Stimulated activated CD4-positive, alpha-beta T cell treated with anti-CD3 and anti-CD28 coated beads, Interleukin-2, amount 100 ng/mL, for 24 hours (primary cell): Measurements from ENCODE around the gene SUPV3L1.

Experiments used
- DNase-seq, 2 donors: peaks; one replicate each; pipeline ENCODE4 v3.0.0-alpha.2; 2020

SUPV3L1 gene

DNA sequence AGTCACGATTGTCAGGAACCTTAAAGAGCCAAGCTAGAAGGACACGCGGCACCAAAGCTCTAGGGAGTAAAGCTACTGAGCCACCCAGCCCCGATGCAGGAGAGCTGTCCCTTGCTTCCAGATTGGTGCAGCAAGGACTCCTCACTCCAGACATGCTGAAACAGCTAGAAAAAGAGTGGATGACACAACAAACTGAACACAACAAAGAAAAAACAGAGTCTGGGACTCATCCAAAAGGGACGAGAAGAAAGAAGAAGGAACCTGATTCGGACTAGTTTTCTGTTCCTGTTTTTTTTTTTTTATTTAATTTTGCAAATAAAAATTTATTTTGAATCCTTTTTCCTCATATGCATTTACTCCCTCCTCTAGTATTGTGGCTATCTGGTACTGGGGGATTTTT, 28.7 kb downstream of the SUPV3L1 start:
- no peak for DNase-seq

- DNase-seq, result no peak
Measured at GRCh38 chr10:69209787-69210484, 29.9 kb downstream of the SUPV3L1 start.

DNA sequence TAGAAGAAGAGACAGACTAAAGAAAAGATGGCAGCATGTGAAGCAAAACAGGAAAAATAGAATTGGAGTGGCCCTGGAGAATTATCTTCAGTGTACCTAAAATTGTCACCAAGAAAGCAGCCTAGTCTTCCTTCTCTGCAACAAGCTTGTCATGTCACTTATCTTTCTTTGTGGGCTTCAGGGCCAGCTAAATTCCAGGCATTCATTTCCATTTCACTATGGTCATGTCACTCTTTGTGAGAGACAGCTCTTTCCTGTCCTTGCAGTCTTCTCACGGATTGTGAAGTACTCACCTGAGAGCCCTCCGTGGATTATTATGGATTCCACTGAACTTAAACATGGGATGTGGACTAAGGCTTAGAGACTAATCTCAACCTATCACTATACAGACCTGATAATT, 31.1 kb downstream of the SUPV3L1 start:
- DNase-seq, result no peak

DNA sequence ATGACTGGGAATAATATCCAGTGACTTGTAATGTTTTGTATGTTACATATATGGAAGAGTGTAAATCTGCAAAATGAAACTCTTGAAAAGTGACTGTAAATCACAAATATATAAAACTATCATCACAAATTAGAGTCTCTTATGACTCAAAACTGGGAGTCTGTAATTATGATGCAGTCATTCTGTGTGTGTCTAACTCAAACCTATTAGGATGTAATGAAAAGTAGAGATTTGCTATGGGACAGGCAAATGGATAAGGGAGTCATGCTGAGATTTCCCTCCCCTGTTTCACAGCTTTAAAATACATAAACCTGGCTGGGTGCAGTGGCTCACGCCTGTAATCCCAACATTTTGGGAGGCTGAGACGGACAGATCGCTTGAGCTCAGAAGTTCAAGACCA, 31.5 kb downstream of the SUPV3L1 start:
- DNase-seq, result no peak

- no peak for DNase-seq
Measured at GRCh38 chr10:69213591-69214311, 33.7 kb downstream of the SUPV3L1 start.

GRCh38 chr10:69214666-69215131, 34.7 kb downstream of the SUPV3L1 start:
- DNase-seq, result no peak

DNA sequence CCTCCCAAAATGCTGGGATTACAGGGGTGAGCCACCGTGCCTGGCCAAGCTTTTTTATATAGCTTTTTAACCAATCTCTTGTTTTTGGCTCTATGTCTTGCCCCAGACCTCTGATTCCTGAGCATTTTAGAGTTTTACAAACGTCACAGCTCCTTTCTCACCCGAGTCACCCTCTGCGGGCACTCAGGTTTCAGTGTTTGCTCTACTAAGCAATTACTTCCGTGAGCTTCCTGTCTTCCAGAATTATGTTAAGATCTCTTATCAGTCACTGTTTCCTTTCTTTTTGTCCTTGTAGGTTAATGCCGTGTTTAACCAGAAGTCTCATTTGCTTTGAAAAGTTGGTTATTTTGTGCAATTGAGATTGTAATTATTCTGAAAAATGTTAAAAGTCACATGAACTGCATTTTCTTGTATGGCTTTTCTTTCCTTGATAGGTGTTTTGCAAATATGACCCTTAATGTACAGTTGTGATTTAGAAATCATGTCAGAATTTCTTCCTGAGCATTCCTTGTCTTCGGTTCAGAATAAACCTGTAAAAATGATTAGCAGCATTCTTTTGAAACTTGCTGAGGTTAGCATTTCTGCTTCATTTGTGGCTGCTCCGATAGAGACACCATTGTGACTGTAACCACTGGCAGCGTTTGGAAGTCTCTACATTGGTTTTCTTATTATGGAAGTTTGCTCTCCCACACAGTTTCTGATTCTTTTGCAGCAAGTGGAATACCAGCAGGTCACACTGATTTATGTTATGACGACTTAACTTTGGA, 35.6 kb downstream of the SUPV3L1 start:
- DNase-seq, result peak in 1 of 2 donors; percentile 17

- no peak for DNase-seq
Measured at GRCh38 chr10:69216577-69217118, 36.6 kb downstream of the SUPV3L1 start.

DNA sequence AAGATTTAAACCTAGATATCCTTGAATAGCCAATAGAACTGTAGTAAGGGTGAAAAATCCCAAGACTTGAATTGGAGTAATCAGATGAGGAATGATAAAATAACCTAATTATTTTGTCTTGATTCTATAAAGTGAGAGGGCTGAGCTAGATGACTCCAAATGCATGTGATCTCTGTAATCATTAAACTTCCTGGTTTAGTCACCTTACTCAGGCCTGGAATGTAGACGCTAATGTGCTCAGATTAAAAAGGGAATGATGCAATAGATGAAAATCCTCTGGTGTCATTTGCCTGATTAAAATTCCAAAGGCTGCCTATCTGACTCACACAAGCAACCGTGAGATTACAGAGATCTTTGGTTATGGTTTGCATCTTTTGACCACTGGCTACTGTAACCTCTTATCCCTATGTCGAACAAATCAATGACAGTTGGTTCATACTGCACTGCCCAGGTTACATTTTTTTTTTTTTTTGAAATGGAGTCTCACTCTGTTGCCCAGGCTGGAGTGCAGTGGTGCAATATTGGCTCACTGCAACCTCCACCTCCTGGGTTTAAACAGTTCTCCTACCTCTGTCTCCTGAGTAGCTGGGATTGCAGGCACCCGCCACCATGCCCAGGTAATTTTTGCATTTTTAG, 37.2 kb downstream of the SUPV3L1 start:
- no peak for DNase-seq

GRCh38 chr10:69218831-69219230, 38.8 kb downstream of the SUPV3L1 start:
- no peak for DNase-seq

DNA sequence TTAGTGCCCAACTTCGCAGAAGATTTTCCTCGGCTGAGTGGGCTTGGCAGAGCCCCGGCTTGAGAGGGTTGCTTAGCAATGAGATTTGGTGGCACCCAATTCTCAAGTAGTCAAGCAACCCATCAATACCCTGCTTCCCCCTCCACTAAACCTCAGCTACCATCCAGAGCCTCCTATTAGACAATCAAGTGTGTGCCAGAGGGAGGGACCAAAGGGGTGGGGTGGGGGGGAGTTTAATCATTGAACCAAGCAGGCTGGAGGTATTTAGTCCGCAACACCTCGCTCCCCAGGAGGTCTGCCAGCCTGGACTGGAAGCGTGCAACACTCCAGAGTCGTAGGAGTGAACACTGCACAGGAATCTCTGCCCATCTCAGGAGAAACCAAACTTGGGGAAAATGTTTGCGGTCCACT, 40.0 kb downstream of the SUPV3L1 start, which contains the start of gene HKDC1:
Gene HKDC1 (plus strand): TSS at position 292 of the 411 bp plus-strand sequence. CDS start 104 bp downstream, at position 396.
- no peak for DNase-seq

GRCh38 chr10:69220507-69220906, 40.5 kb downstream of the SUPV3L1 start:
- no peak for DNase-seq

- peak; percentile 74 for DNase-seq
Measured at GRCh38 chr10:69222157-69223027, 42.4 kb downstream of the SUPV3L1 start.

- DNase-seq, result no peak
Measured at GRCh38 chr10:69223028-69223342, 43.0 kb downstream of the SUPV3L1 start.

DNA sequence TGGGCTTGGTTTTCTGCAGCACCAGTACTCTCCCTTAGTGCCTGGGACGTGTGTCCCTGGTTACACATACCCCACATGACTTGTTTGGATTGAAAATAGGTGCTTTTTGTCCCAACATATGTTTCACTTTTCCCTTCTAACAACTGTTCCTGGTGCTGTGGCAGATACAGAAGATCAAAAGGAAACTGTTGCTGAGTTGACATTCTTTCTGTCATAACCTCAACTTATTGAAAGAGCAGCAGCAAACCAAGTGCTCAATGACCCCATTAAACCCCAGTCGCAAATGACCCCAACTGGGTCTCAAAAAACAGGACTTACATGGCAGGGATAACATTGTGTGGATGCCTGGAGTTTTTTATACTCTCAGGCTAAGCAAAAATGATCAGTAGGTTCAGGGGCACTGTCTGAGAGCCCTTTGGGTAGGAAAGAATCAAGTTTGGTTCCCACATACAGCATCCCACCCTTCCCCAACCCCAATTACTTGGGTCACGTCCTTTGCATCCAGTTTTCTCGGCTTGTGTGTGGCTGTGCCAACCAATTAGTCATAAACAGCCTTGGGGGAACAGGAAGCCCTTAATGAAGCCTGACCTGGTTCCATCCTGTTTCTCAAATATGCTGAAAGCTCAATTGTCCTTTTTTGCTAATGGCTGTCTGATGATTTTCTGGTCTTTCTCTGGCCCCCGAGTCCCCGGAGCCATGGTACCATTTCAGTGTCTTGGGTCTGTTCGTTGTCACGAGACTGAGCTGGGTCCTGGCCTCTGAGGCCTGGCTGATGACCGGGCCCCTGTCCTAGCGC, 45.0 kb downstream of the SUPV3L1 start:
- DNase-seq, result no peak

DNA sequence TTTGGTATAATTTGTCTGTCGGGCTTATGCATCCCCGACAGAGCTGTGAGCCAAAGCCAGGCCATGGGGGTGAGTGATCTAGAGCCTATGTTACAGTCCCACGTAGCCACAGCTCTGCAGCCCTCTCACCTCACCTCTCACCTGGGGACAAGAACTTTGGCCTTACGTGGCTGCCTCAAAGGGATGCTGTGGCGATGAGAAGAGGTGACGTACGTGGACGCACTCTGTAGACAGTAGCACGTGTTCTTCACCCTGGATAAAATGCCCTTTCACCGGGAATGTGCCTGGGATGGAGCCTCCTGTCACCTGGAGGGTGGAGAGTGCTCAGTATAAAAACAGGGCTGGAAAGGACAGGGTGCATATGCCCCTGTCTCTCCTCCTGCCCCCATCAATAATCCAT, 45.6 kb downstream of the SUPV3L1 start:
- no peak for DNase-seq

DNA sequence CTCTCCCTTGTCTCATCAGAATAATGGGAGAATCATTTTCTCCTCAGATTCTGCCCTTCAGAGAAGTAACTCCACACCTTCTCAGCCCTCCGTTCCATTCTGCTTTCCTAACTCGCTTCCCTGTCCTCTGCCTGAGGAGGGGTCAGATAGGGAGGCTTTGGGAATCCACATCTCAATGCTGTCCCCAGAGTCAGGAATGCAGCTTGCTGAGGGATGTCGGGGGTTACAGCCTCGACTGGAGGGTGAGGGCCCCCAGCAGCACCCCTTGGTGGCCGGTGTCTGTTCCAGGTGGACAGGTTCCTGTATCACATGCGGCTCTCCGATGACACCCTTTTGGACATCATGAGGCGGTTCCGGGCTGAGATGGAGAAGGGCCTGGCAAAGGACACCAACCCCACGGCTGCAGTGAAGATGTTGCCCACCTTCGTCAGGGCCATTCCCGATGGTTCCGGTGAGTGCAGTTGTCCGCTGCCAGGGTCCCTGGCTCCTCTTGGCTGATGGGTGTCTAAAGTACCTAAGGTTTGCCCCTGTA, 47.0 kb downstream of the SUPV3L1 start:
- no peak for DNase-seq

DNA sequence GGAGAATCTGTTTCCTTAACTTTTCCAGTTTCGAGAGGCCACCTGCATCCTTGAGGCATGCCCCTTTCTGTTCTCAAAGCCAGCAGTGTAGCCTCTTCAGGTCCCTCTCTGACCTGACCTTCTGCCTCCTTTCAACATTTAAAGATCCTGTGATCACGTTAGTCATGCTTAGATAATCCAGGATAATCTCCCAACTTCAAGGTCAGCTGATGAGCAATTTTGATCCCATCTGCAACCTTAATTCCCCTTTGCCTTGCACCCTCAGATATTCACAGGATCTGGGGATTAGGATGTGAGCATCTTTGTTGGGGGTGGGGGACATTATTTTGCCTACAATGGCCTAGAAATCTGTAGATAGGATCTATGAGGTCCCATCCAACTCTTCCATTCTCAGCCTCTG, 48.1 kb downstream of the SUPV3L1 start:
- no peak for DNase-seq

GRCh38 chr10:69229616-69229916, 49.5 kb downstream of the SUPV3L1 start:
- no peak for DNase-seq

- no peak for DNase-seq
Measured at GRCh38 chr10:69230128-69230527, 50.1 kb downstream of the SUPV3L1 start.

GRCh38 chr10:69232252-69232651, 52.2 kb downstream of the SUPV3L1 start:
- DNase-seq, result no peak
